CD14-positive monocyte (primary cell): ENCODE results near the gene MEX3B. TPM values are rescaled to one million over a fixed set of nuclear protein-coding genes. Genes with fewer than 3 reads are reported as not detected.

Experiments used
- DNase-seq, 3 donors: peaks; one replicate each; pipeline ENCODE4 v3.0.0-alpha.2; 2011 to 2022
- H2AFZ ChIP-seq: 2 replicates; pipeline ENCODE4 v1.6.0; 2012; ENCODE audit warnings: mild to moderate bottlenecking, low read depth, low read length, inconsistent platforms; ENCODE audit not compliant: insufficient read depth, poor library complexity, severe bottlenecking
- H3K27ac ChIP-seq, 2 donors: 1 replicate in 1 of 2; 2 replicates in 1 of 2; pipeline ENCODE4 v1.5.1; 2012 to 2013; ENCODE audit warnings: low read length in 2 of 2, control low read depth in 1 of 2, inconsistent platforms in 1 of 2, low read depth in 1 of 2, mild to moderate bottlenecking in 1 of 2
- H3K27me3 ChIP-seq, 2 donors: one replicate each; pipeline versions ENCODE4 v1.6.0 to v1.6.1; 2011 to 2013; ENCODE audit warnings: low read length in 2 of 2; ENCODE audit not compliant: control insufficient read depth in 2 of 2, insufficient read depth in 2 of 2
- H3K36me3 ChIP-seq, 2 donors: replicated peaks in 1 of 2; 1 replicate in 1 of 2; 2 replicates in 1 of 2; pipeline versions ENCODE4 v1.5.1 to v1.6.1; 2012 to 2013; ENCODE audit warnings: low read length in 2 of 2, control low read depth in 1 of 2, inconsistent platforms in 1 of 2, mild to moderate bottlenecking in 1 of 2; ENCODE audit not compliant: insufficient read depth in 2 of 2, control insufficient read depth in 1 of 2
- H3K4me1 ChIP-seq, 2 donors: 1 replicate in 1 of 2; 2 replicates in 1 of 2; pipeline versions ENCODE4 v1.5.1 to v1.6.1; 2012 to 2013; ENCODE audit warnings: low read length in 2 of 2, control low read depth in 1 of 2, inconsistent platforms in 1 of 2, mild to moderate bottlenecking in 1 of 2, moderate library complexity in 1 of 2; ENCODE audit not compliant: insufficient read depth in 2 of 2, control insufficient read depth in 1 of 2
- H3K4me2 ChIP-seq: replicated peaks from 2 replicates; pipeline ENCODE3; 2012; ENCODE audit warnings: low read length, moderate library complexity, mild to moderate bottlenecking; ENCODE audit not compliant: poor library complexity, severe bottlenecking; ENCODE audit errors: extremely low read depth
- H3K4me3 ChIP-seq, 3 experiments: fragments of 200-600 bp in 1 of 3; sonication (generic) in 1 of 3; replicated peaks in 1 of 3; 1 replicate in 2 of 3; 2 replicates in 1 of 3; pipeline ENCODE4 v1.5.1; 2011 to 2013; ENCODE audit warnings: low read length in 3 of 3, mild to moderate bottlenecking in 3 of 3, control low read depth in 2 of 3, low read depth in 2 of 3, inconsistent platforms in 1 of 3, moderate library complexity in 1 of 3
- H3K79me2 ChIP-seq: 2 replicates; pipeline ENCODE4 v1.6.0; 2012; ENCODE audit warnings: mild to moderate bottlenecking, control low read depth, inconsistent platforms, low read length, moderate library complexity; ENCODE audit not compliant: insufficient read depth
- H3K9ac ChIP-seq: 2 replicates; pipeline ENCODE4 v1.6.0; 2017; ENCODE audit warnings: low read length, mild to moderate bottlenecking; ENCODE audit not compliant: insufficient read depth, poor library complexity, severe bottlenecking
- H3K9me3 ChIP-seq, 2 donors: replicated peaks in 1 of 2; 1 replicate in 1 of 2; 2 replicates in 1 of 2; pipeline versions ENCODE4 v1.5.1 to v1.6.1; 2012 to 2013; ENCODE audit warnings: low read length in 2 of 2, control low read depth in 1 of 2; ENCODE audit not compliant: control insufficient read depth in 1 of 2, insufficient read depth in 1 of 2
- H4K20me1 ChIP-seq: 2 replicates; pipeline ENCODE4 v1.6.0; 2012; ENCODE audit warnings: mild to moderate bottlenecking, low read length, control low read depth, moderate library complexity; ENCODE audit not compliant: insufficient read depth
- H3K27ac Mint-ChIP-seq, 7 donors: one replicate each; pipeline ENCODE4 v1.8.0; 2020; ENCODE audit warnings: mild to moderate bottlenecking in 7 of 7, mixed read lengths in 7 of 7, moderate library complexity in 6 of 7, inconsistent platforms in 2 of 7
- H3K27me3 Mint-ChIP-seq, 3 donors: one replicate each; pipeline ENCODE4 v1.8.0; 2021 to 2022; ENCODE audit warnings: low read depth in 3 of 3, mild to moderate bottlenecking in 3 of 3, mixed read lengths in 3 of 3, moderate library complexity in 3 of 3, inconsistent platforms in 1 of 3
- H3K36me3 Mint-ChIP-seq, 2 donors: one replicate each; pipeline ENCODE4 v1.8.0; 2020; ENCODE audit warnings: mixed read lengths in 2 of 2, inconsistent platforms in 1 of 2, mild to moderate bottlenecking in 1 of 2
- H3K4me1 Mint-ChIP-seq: one replicate; pipeline ENCODE4 v1.8.0; 2020; ENCODE audit warnings: mild to moderate bottlenecking, mixed read lengths
- H3K4me3 Mint-ChIP-seq, 2 donors: one replicate each; pipeline ENCODE4 v1.8.0; 2020; ENCODE audit warnings: mild to moderate bottlenecking in 2 of 2, mixed read lengths in 2 of 2, moderate library complexity in 1 of 2
- H3K9me3 Mint-ChIP-seq, 7 donors: one replicate each; pipeline ENCODE4 v1.8.0; 2020 to 2022; ENCODE audit warnings: mixed read lengths in 7 of 7, mild to moderate bottlenecking in 6 of 7, moderate library complexity in 6 of 7, inconsistent platforms in 2 of 7
- CTCF ChIP-seq: fragments of 200-600 bp; IDR thresholded peaks from one replicate; pipeline ENCODE4 v1.8.0; 2022; ENCODE audit warnings: antibody characterized with exemption, mild to moderate bottlenecking
- WGBS: methylation state at CpG from one replicate; pipeline ENCODE4 v1.1.5; 2013; ENCODE audit warnings: missing lambda C conversion rate; ENCODE audit not compliant: insufficient coverage; 5-methylcytosine and 5-hydroxymethylcytosine counted together
- intact Hi-C, 2 donors: fragments of 100-400 bp; cut with micrococcal nuclease; formaldehyde crosslinking; loops; one replicate each; pipeline versions ENCODE4 v1.15.0 to v1.15.1; 2023
- polyA plus RNA-seq, 3 donors: library from polyadenylated mRNA; depleted of rRNA in 1 of 3; unstranded in 2 of 3; stranded (reverse) in 1 of 3; fragments of 300-500 nt in 2 of 3; fragments of >200 nt in 1 of 3; fragmentation: Illumina TruSeq in 2 of 3; gene quantifications; 1 replicate in 2 of 3; 2 replicates in 1 of 3; pipeline ENCODE4 v1.2.3, GENCODE V29; 2012 to 2021

The MEX3B gene
- polyA plus RNA-seq, 3 donors, result 0.05 to 4.7 TPM; not detected in 1

GRCh38 chr15:82052751-82053150 lies 6.9 kb upstream of the MEX3B start:
- no peak overlapping the region for H3K4me2 ChIP-seq
- Mint-ChIP-seq H3K4me1 (peaks cover 6% of the 10 kb centered on the region), H3K27me3 (peaks cover 20 to 36% (median 27%) of the 10 kb centered on the region in 3 donors), H3K4me3 (no peak overlapping the region), H3K27ac (no peak overlapping the region), H3K9me3 (peaks cover 0 to 3% (median 0%) of the 10 kb centered on the region in 7 donors), H3K36me3 (peaks cover 3% of the 10 kb centered on the region in 2 donors)
- H3K27ac ChIP-seq, result no peak overlapping the region
- no peak overlapping the region for H3K9ac ChIP-seq
- DNase-seq, result no peak
- H3K27me3 ChIP-seq, result peaks cover 16 to 29% of the 10 kb centered on the region in 2 donors
- no peak overlapping the region for H2AFZ ChIP-seq
- no peaks in the 10 kb centered on the region for H3K79me2 ChIP-seq
- H3K36me3 ChIP-seq, result no peaks in the 10 kb centered on the region
- no peak overlapping the region for H3K4me3 ChIP-seq
- H3K4me1 ChIP-seq, result peaks cover 2 to 3% of the 10 kb centered on the region in 2 donors
- no peak for TF ChIP-seq CTCF
- intact Hi-C loops, result no loop called here
- H3K9me3 ChIP-seq, result no peaks in the 10 kb centered on the region
- WGBS, result no CpG with 5 or more reads among the region's 12 CpGs
- H4K20me1 ChIP-seq, result no peaks in the 10 kb centered on the region

- Mint-ChIP-seq H3K27ac (no peak overlapping the region), H3K9me3 (peaks cover 0 to 4% (median 0%) of the 10 kb centered on the region in 7 donors), H3K36me3 (peaks cover 5 to 6% of the 10 kb centered on the region in 2 donors), H3K4me1 (peaks cover 10% of the 10 kb centered on the region), H3K27me3 (peaks cover 22 to 32% (median 24%) of the 10 kb centered on the region in 3 donors), H3K4me3 (no peak overlapping the region)
- Histone ChIP-seq H3K27me3 (peaks cover 8 to 23% of the 10 kb centered on the region in 2 donors), H3K9ac (no peak overlapping the region), H3K79me2 (no peaks in the 10 kb centered on the region), H3K27ac (no peak overlapping the region), H4K20me1 (no peaks in the 10 kb centered on the region), H3K36me3 (no peaks in the 10 kb centered on the region), H3K4me3 (no peak overlapping the region), H3K9me3 (no peaks in the 10 kb centered on the region), H2AFZ (no peak overlapping the region), H3K4me1 (peaks cover 7 to 10% of the 10 kb centered on the region in 2 donors), H3K4me2 (no peak overlapping the region)
- intact Hi-C loops, result no loop called here
- no peak for DNase-seq
- TF ChIP-seq CTCF, result no peak
- 86% methylated on average over 5 of the region's 6 CpGs for WGBS
Measured at GRCh38 chr15:82051664-82052063, 5.8 kb upstream of the MEX3B start.
